HCT116 (cell line): Measurements from ENCODE around the gene KRT86.

Source experiments
- CEBPB ChIP-seq: IDR thresholded peaks from 2 replicates; pipeline ENCODE4 v1.6.1; 2012; ENCODE audit warnings: low read depth
- EZH2 ChIP-seq: fragments of 200-600 bp; sonication (generic); IDR thresholded peaks from 2 replicates; pipeline ENCODE4 v1.6.1; 2017; ENCODE audit warnings: antibody characterized with exemption, mixed run types
- FOSL1 ChIP-seq: IDR thresholded peaks from 2 replicates; pipeline ENCODE4 v1.6.1; 2012; ENCODE audit warnings: low read depth
- POLR2A ChIP-seq: IDR thresholded peaks from 2 replicates; pipeline ENCODE4 v1.7.0; 2011; ENCODE audit warnings: borderline replicate concordance; ENCODE audit not compliant: insufficient read depth, insufficient read length; ENCODE audit errors: extremely low read depth
- POLR2AphosphoS5 ChIP-seq: IDR thresholded peaks from 2 replicates; pipeline ENCODE4 v1.6.1; 2011; ENCODE audit warnings: mild to moderate bottlenecking, low read depth, low read length, moderate library complexity
- RAD21 ChIP-seq: IDR thresholded peaks from 2 replicates; pipeline ENCODE4 v1.6.1; 2012; ENCODE audit warnings: low read depth, mild to moderate bottlenecking
- TF ChIP-seq, protein P1 (sequence below), 3 experiments: fragments of 200-600 bp in 1 of 3; sonication (generic) in 1 of 3; IDR thresholded peaks in 2 of 3; conservative IDR thresholded peaks in 1 of 3; 2 replicates each; pipeline ENCODE4 v1.5.1; 2012 to 2017; ENCODE audit warnings: low read depth in 2 of 3, low read length in 2 of 3, antibody characterized with exemption in 1 of 3, borderline replicate concordance in 1 of 3, control low read depth in 1 of 3, mild to moderate bottlenecking in 1 of 3, mixed read lengths in 1 of 3, mixed run types in 1 of 3, moderate library complexity in 1 of 3; ENCODE audit not compliant: insufficient read depth in 1 of 3

DNA sequence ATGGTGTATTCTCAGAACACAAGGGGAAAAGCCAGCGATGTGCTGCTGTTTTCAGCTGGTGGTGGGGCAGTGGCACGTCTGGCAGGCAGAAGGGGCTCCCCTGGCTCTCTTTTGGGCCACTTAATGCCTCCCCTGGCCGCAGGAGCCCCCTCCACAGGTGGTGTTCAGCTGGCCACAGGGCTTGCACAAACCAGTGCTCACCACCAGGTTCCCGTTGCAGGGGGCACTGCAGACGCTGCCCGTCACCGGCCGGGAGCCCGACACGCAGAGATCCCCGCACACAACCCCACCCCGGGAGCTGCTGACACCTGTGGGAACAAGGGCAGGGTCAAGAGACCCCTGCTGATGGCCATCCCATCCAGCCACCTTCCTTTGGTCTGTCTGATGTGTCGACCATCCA, 40.1 kb downstream of the KRT86 start:
- TF ChIP-seq, protein P1, sequence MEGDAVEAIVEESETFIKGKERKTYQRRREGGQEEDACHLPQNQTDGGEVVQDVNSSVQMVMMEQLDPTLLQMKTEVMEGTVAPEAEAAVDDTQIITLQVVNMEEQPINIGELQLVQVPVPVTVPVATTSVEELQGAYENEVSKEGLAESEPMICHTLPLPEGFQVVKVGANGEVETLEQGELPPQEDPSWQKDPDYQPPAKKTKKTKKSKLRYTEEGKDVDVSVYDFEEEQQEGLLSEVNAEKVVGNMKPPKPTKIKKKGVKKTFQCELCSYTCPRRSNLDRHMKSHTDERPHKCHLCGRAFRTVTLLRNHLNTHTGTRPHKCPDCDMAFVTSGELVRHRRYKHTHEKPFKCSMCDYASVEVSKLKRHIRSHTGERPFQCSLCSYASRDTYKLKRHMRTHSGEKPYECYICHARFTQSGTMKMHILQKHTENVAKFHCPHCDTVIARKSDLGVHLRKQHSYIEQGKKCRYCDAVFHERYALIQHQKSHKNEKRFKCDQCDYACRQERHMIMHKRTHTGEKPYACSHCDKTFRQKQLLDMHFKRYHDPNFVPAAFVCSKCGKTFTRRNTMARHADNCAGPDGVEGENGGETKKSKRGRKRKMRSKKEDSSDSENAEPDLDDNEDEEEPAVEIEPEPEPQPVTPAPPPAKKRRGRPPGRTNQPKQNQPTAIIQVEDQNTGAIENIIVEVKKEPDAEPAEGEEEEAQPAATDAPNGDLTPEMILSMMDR (IDR thresholded peaks at IDR 0.05 in 2 of 3, conservative IDR thresholded peaks at IDR 0.05 in 1 of 3; ENCODE audit: borderline replicate concordance in 1 of 3, insufficient read depth in 1 of 3, low read depth in 2 of 3, low read length in 2 of 3) = no peak
- no peak for TF ChIP-seq CEBPB
- TF ChIP-seq POLR2AphosphoS5 = no peak
- no peak for TF ChIP-seq EZH2
- TF ChIP-seq POLR2A = no peak
- no peak for TF ChIP-seq FOSL1
- no peak for TF ChIP-seq RAD21
